Right forelimb (tissue), 1 donor: ENCODE results near the gene ATXN1.

Experiments used
- DNase-seq: peaks from one replicate; pipeline ENCODE4 v3.0.0-alpha.2; 2018

ATXN1 gene

DNA sequence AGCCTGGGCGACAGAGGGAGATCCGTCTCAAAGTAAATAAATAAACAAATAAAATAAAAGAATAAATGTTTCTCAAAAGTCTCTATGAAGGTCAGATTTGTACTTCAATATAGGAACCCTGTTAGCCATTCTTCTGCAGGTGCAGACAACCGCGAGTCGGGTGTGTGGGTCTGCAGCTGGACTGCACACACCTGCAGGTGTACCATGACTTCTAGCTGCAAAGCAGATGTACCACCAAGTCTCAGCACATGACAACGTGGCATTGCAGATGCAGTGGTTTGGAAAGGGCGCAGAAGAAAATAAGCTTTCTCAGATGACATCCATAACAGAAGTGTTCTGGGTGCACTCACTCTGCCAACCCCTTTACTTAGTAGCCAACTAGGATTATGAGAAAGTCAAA lies 239.7 kb downstream of the ATXN1 start:
- no peak for DNase-seq

DNA sequence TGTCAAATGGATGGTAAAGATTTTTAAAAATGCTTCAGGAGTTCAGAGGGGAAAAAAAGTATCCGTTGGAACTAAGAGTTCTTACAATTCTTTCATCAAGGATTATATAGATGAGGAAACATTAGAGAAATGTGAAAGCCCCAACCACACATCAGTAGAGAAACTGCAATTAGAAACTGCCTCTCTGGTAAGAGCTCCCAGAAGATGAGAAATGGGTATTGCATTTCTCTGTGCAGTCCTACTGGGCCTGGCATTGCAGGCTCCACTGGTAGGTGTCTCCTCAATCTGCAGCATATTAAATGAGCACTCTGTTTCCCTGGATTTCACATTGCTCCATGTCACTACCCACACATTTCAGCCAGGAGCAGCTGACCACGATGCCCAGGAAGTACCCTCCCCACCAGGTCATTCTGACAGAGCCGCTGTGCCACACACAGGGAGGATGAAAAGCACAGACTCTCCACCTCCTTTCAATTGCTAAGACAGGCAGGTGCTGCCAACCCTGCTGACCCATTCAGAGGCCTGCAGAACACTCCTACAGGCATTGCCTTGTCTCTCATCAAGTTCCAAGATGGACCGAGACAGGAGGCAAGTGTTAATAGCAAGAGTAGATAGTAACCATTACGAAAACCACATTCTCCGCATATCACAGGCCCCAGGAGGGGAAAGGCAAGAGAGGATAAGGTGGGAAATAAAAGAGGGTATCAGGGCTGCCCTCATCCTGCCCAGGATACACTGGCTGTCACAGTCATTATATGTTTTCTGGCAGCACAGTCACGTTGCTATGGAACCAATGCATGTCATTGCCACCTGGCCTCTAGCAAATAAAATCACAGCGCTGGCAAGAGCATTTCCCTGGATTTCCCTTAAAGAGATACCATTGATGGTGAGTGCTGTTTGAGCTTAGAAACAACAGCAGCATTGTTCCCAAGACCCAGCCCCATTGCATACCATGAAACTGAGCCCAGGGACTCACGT lies 241.7 kb downstream of the ATXN1 start:
- DNase-seq: no peak

DNA sequence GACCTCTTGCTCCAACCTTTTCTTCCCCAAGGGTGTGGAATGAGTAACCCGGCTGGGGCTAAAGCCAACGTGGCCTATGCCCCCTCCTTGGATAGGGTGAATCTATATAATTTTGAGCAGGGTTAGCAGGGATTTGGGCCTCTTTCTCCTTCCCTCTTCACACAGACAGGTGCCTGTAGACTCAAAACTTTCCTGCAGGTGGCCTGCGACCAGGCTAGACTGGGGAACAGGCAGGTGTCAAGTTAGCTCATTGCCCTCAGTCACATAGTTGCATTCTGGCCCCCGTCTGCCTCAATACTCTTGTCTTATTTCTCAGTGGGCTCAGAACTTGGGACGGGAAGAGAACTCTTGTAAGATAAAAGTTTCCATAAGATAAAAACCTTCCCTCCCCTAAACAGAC lies 243.0 kb downstream of the ATXN1 start:
- no peak for DNase-seq

DNA sequence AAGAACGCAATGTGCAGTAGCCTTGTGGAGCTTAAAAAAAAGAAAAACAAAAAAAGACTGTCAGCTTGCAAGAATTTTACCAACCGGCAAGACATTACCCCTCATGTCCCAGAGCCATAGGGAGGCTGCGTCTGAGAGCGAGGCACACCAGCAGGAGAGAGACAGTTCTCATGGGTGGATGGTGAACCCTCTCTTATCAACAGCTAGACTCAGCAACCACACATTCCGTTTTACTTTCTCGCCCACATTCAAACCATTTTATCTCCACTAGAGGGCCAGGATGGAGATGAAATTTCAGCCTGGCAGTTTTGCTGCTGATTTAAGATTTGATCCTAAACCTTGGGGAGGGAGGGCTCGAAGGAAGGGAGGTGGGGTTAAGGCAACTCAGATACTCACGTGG lies 247.0 kb downstream of the ATXN1 start:
- DNase-seq: no peak

DNA sequence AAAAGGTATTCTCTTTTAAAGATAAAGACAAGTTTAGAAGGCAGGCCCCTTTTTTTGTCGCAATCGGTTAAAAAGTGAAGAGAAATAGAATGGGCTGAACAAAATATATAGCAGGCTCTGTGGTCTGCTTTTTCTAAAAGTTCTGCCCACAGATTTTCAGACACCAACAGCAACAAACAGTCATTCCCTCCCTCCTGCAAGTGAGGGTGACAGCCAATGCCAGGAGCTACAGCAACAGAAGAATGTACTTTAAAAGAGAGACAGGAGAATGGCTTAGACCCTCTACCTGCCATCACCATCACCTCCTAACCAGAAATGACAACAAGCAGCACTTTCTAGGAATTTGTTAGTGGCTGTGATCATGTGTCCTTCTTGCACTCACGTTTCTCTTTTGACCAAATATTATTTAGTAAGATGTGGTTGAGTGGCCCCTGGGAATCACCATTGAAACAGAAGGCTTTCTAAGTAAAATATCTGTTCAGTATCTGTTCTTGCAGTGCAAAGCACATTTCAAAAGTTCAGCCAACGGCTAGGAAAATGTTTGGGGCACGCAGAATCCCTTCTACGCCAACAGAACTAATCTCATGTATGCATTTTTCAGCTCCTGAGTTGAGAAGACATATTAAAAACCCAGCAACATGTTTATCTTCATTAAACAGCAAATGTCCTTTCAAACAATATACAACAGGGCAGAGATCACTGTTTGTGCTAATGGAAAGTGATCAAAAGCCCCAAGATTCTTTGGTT lies 248.5 kb downstream of the ATXN1 start:
- no peak for DNase-seq

GRCh38 chr6:16511723-16512489 lies 249.4 kb downstream of the ATXN1 start:
- no peak for DNase-seq

DNA sequence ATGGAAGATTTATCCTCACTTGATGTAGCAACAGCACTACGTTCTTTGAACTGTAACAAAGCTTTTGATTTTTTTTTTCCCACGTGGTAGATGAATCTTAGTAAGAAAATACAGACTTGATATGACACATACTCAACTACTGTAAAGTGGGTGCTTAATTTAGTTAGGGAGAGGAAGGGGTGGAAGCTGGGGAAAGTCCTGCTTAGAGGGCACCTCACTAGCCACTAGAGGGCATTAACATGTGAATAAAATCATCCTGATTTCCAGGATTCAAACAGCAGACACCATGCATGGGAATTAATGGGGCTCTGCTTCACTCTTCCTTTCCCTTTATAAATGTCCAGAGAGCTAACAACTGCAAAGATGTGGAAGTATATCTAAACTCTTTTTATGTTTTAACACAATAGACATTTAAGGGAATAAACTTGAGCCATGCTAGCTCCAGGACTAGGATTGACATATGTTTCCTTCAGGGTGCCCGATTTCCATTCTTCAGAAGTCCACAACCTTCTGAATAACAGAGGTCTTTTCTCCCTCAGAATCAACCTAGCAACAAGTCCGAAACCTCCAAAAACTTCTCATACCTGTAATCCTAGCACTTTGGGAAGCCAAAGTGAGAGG lies 250.1 kb downstream of the ATXN1 start:
- DNase-seq: no peak

GRCh38 chr6:16510245-16510644 lies 251.0 kb downstream of the ATXN1 start:
- DNase-seq: no peak

GRCh38 chr6:16508959-16509358 lies 252.3 kb downstream of the ATXN1 start:
- DNase-seq: no peak

DNA sequence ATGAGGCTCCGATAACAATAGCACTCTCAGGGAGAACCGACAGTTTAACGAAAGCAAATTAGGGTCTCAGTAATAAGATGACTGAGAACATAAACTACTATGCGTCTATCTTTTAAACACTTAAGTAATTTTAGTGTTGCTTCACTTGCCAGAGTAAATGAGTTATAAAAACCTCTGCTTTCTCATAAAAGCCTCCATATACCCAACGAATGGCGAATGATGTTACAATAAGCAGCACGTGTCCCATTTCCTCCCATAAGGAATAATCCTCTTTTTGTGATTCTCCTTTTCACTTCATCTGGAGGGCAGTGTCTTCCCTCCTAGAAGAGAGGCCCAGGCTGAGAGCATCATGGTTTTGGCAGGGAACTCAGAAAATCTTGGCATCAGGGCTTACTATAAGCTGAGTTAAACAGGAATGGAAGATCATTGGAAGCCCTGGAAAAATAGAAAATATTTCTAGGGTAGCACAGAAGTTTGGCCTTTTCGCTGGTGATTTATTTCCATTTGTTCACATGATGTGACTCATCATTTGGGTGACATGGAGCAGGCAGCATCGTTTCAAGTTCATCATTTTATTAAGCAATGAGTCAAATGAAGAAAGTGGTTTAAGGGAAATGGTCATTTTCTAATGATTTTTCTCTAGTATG lies 255.4 kb downstream of the ATXN1 start:
- DNase-seq: peak; percentile 78

- no peak for DNase-seq
Measured at GRCh38 chr6:16504609-16505008, 256.7 kb downstream of the ATXN1 start.

DNA sequence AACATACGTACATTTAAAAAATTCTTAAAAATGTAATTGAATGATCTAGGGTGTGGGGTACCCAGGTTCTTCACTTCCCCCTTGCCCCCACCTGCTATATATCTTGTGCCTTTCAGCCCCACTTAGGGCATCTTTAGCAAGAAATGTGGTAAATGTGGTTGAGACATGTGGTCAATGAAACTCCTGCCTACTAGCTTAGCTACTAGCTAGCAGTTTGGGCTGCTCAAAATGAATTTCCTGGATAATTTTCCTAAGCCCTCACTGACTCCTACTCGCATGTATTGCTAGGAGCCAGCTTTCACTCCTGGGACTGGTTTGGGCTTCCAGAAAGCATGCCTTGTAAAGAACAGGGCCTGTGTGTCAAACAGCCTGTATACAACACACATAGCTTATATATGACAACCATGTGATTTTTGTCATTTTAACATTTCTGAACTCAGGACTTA lies 257.3 kb downstream of the ATXN1 start:
- no peak for DNase-seq

DNA sequence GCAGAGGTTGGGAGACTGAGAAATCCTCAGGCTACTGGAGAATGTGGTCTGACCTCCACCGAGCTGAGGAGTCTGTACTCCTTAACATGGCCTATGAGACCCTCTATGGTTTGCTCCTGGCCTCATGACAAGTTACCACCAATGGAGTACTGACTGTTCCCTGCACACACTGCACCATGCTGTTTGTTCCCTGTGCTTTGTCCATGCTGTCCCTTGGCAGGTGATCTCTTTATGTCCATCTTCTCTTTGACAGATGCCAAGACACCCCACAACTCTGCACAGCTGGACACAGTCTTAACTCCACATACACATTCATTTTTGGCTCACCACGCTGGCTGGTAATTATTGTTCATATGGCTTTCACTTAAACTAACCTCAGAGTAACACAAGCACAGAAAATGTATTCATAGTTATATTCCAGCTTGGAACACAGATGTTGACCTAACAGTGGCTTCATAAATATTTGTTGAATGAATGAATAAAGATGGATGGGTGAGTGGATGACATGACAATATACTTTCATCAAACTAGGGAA lies 258.0 kb downstream of the ATXN1 start:
- DNase-seq: no peak

- no peak for DNase-seq
Measured at GRCh38 chr6:16498957-16499356, 262.3 kb downstream of the ATXN1 start.

DNA sequence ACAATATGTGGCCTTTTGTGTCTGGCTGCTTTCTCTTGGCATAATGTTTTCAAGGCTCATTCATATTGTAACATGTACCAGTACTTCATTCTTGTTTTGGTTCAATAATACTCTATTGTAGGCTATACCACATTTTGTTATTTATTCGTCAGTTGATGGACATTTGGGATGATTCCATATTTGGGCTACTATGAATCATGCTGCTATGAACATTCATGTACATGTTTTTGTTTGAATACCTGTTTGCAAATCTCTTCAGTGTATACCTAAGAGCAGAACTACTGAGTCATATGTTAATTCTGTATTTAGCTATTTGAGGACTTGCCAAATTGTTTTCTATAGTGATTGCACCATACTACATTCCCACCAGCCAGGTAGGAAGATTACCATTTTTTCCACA lies 263.0 kb downstream of the ATXN1 start:
- DNase-seq: no peak

GRCh38 chr6:16496991-16497801 lies 264.1 kb downstream of the ATXN1 start:
- DNase-seq: no peak

GRCh38 chr6:16496210-16496609 lies 265.1 kb downstream of the ATXN1 start:
- DNase-seq: no peak

DNA sequence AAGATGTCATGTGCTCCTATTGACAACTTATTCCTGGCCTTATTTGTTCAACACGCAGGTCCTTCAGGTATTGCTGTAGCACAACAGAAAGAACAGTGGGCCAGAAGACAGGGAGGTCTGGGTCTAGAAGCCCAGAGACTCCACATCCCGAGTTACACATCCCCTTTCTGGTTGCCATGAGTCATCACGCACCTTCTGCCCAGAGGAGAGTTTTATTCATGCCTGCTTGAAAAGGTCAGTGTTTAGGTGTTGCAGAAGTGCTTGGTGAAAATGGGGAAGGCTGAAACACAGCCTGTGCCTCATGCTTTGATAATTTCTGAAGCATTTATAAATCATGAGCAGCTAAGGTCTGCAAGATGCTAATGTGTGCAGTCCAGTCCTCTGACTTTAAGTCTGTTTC lies 266.5 kb downstream of the ATXN1 start:
- no peak for DNase-seq

DNA sequence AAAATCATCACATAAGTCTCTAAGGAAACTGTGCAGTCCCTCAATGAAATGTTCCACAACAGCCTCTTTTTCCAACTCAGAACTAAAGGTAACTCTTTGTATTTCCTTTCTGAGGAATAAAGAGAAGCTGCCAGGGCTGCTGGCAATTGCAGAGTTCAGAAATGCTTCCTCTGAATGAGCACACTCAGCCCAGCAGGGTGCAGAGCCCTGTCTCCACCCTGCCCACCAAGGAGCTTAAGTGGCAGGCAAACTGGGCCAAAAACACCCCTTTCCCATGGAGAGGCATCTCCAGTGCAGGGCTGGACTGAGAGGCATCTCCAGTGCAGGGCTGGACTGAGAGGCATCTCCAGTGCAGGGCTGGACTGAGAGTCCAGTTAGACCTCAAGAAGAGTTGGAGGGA lies 267.5 kb downstream of the ATXN1 start:
- DNase-seq: no peak

DNA sequence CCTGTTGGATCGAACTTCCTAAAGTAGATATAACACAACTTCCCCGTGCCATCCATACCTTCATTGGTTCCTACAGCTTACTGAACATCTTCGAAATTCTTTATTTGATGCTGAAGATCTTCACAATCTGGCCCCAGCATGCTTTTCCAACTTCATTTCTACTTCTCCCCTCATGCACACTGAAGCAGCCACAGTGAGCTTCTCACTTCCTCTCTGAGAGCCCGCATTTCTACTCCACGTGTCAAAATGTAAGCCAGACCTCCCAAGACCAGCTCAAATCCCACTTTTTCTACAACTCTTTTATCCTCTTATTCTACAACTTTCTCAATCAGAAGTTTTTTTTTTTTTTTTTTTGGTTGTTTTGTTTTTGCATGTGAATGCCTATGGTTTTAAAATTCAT lies 268.1 kb downstream of the ATXN1 start:
- DNase-seq: no peak
